ENCODE measurements around the gene ZNF674.

DNA sequence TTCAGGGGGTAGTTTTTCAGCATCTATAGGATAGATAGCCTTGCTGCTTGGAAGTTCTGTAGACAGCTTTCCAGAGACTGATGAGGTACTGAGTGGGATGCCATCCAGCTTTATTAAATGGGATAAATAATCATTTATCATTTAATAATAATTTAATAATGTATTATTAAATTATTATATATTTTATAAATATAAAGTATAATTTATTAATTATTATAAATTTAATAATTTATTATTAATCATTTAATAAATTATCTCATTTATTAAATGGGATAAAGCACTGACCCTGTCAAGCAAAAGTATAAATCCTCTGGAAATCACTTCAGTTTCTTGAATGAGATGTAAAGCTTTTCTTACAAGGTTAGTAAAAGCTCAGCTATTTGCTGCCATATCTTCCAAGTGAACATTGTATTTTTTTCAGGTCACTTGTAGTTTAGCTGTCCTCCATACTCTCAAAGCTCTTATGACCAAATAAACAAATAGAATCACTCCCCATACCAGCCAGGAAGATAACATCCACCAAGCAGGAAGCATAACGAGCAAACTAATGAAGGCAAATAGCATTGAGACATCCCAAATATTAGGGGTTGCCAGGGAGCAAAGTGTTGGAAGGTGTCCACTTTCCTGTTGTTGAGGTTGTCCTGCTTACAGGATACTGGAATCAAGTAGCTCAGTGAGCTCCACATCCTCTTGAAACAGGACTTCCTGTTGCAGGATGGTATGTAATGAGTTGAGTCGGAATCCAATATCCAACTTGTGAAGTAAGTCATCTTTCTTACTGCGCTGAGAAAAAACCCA, 88.9 kb downstream of the ZNF674 start:
- TF ChIP-seq, protein P1, sequence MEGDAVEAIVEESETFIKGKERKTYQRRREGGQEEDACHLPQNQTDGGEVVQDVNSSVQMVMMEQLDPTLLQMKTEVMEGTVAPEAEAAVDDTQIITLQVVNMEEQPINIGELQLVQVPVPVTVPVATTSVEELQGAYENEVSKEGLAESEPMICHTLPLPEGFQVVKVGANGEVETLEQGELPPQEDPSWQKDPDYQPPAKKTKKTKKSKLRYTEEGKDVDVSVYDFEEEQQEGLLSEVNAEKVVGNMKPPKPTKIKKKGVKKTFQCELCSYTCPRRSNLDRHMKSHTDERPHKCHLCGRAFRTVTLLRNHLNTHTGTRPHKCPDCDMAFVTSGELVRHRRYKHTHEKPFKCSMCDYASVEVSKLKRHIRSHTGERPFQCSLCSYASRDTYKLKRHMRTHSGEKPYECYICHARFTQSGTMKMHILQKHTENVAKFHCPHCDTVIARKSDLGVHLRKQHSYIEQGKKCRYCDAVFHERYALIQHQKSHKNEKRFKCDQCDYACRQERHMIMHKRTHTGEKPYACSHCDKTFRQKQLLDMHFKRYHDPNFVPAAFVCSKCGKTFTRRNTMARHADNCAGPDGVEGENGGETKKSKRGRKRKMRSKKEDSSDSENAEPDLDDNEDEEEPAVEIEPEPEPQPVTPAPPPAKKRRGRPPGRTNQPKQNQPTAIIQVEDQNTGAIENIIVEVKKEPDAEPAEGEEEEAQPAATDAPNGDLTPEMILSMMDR (IDR thresholded peaks at IDR 0.05 in 2 of 3, conservative IDR thresholded peaks at IDR 0.05 in 1 of 3; ENCODE audit: insufficient read depth in 2 of 3, low read depth in 1 of 3, low read length in 3 of 3), result no peak
- TF ChIP-seq TEAD4 (IDR thresholded peaks at IDR 0.05; ENCODE audit: low read length) (no peak), TEAD4 (CRISPR knock-in tag; IDR thresholded peaks at IDR 0.05; ENCODE audit: borderline replicate concordance) (no peak), ESRRA (IDR thresholded peaks at IDR 0.05; ENCODE audit: borderline replicate concordance, low read depth) (no peak), BRF1 (IDR thresholded peaks at IDR 0.05; ENCODE audit: borderline replicate concordance, extremely low read depth, insufficient read length) (no peak), CEBPB (tag; IDR thresholded peaks at IDR 0.05) (no peak), POLR2AphosphoS5 (IDR thresholded peaks at IDR 0.05; ENCODE audit: control insufficient read depth, insufficient read depth, low read depth, low read length) (no peak), CHD4 (IDR thresholded peaks at IDR 0.05; ENCODE audit: insufficient read depth, insufficient replicate concordance, low read depth, low read length, poor library complexity, severe bottlenecking) (no peak), SOX6 (IDR thresholded peaks at IDR 0.05) (no peak), JUN (IDR thresholded peaks at IDR 0.05; ENCODE audit: borderline replicate concordance, low read depth, low read length) (no peak), JUN (CRISPR knock-in tag; IDR thresholded peaks at IDR 0.05; ENCODE audit: borderline replicate concordance) (no peak), CHD2 (IDR thresholded peaks at IDR 0.05; ENCODE audit: low read depth, low read length) (no peak)
- TF ChIP-seq, protein P2, sequence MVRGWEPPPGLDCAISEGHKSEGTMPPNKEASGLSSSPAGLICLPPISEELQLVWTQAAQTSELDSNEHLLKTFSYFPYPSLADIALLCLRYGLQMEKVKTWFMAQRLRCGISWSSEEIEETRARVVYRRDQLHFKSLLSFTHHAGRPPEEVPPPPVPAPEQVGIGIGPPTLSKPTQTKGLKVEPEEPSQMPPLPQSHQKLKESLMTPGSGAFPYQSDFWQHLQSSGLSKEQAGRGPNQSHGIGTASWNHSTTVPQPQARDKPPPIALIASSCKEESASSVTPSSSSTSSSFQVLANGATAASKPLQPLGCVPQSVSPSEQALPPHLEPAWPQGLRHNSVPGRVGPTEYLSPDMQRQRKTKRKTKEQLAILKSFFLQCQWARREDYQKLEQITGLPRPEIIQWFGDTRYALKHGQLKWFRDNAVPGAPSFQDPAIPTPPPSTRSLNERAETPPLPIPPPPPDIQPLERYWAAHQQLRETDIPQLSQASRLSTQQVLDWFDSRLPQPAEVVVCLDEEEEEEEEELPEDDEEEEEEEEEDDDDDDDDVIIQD (CRISPR knock-in tag; IDR thresholded peaks at IDR 0.05), result no peak

Measured in K562 (cell line).